Activated CD4-positive, alpha-beta T cell treated with anti-CD3 and anti-CD28 coated beads for 1 hour (primary cell): Measurements from ENCODE around the gene DCTN4.
"Not testable (repeated sequence)": the region's sequence is repeated elsewhere in the genome, so short reads cannot be mapped to it uniquely, and the experiment has no call there.

Experiments used
- DNase-seq: peaks from one replicate; pipeline ENCODE4 v3.0.0-alpha.2; 2020

DCTN4 gene

GRCh38 chr5:150758531-150759333, at the start of gene DCTN4:
Gene DCTN4, minus strand, starts transcription at chr5:150759017. Its CDS starts 24 bp downstream, at chr5:150758993.
- DNase-seq = peak; percentile 88

GRCh38 chr5:150804388-150804787, 45.6 kb upstream of the DCTN4 start:
- DNase-seq = no peak

GRCh38 chr5:150801117-150801927, 42.5 kb upstream of the DCTN4 start:
- no peak for DNase-seq

GRCh38 chr5:150797384-150797783, 38.6 kb upstream of the DCTN4 start:
- DNase-seq = no peak

GRCh38 chr5:150794927-150795326, 36.1 kb upstream of the DCTN4 start:
- DNase-seq = no peak

- not testable (repeated sequence) for DNase-seq
Measured at GRCh38 chr5:150793423-150793888, 34.6 kb upstream of the DCTN4 start.

GRCh38 chr5:150791536-150791935, 32.7 kb upstream of the DCTN4 start:
- no peak for DNase-seq

GRCh38 chr5:150789943-150790611, 31.3 kb upstream of the DCTN4 start:
- peak; percentile 47 for DNase-seq

- no peak for DNase-seq
Measured at GRCh38 chr5:150789450-150789849, 30.6 kb upstream of the DCTN4 start.

GRCh38 chr5:150788977-150789376, 30.2 kb upstream of the DCTN4 start:
- DNase-seq = no peak

GRCh38 chr5:150787656-150788055, 28.8 kb upstream of the DCTN4 start:
- DNase-seq = no peak

GRCh38 chr5:150786876-150787275, 28.1 kb upstream of the DCTN4 start:
- no peak for DNase-seq

GRCh38 chr5:150785950-150786349, 27.1 kb upstream of the DCTN4 start:
- DNase-seq = no peak

- DNase-seq = peak; percentile 36
Measured at GRCh38 chr5:150783422-150783928, 24.7 kb upstream of the DCTN4 start.

- no peak for DNase-seq
Measured at GRCh38 chr5:150782850-150783249, 24.0 kb upstream of the DCTN4 start.

- no peak for DNase-seq
Measured at GRCh38 chr5:150781706-150782614, 23.1 kb upstream of the DCTN4 start.

- DNase-seq = no peak
Measured at GRCh38 chr5:150780816-150781221, 22.0 kb upstream of the DCTN4 start.

GRCh38 chr5:150780187-150780692, 21.4 kb upstream of the DCTN4 start:
- no peak for DNase-seq

- no peak for DNase-seq
Measured at GRCh38 chr5:150779397-150780186, 20.8 kb upstream of the DCTN4 start.

GRCh38 chr5:150778517-150779396, 19.9 kb upstream of the DCTN4 start, which contains the start of gene SMIM3:
Gene SMIM3, plus strand, starts transcription at chr5:150778757. Its CDS starts 16,684 bp downstream, at chr5:150795441.
- DNase-seq = peak; percentile 62
